GM21423 (cell line): ENCODE measurements around the gene TMEM108.

ENCODE experiments used
- ATAC-seq: cut with Tn5 transposase; IDR thresholded peaks from one replicate; pipeline ENCODE4 v1.9.1; 2021; ENCODE audit warnings: mild to moderate bottlenecking, moderate library complexity; ENCODE audit not compliant: unreplicated experiment

The TMEM108 gene

DNA sequence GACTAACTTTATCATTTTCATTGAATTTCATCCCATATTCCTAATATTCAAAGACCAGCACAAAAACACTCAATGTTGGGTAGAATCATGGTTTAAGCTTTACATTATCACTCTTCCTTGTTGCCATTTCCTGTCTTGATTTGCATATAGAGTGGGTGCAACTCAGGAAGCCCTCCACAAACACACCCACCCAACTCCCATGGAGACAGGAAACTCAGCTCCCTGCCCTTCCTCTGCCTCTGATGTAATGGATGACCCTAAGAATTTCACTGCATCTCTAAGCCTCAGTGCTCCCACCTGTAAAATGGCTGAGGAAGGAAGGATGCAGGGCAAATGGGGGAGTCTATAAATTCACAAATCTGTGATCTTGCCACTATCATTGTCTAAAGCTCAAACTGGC is 263.5 kb downstream of the TMEM108 start:
- no peak for ATAC-seq

DNA sequence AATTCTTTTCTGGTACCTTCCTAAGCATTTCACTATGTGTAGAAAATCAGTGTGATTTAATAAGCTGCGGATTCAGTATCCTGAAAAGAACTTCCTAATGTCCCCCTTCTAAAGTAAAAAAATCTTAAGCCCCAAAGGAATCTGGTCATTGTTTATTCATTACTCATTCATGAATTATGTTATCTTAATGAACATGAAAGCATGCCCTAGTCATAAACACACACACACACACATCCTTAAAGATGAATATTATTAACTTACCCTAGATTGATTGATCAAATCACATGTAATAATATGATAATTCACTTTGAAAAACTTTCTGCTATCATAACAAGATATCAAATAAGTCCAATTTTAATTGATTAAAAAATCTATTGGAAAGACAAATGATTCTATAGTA is 265.2 kb downstream of the TMEM108 start:
- no peak for ATAC-seq

DNA sequence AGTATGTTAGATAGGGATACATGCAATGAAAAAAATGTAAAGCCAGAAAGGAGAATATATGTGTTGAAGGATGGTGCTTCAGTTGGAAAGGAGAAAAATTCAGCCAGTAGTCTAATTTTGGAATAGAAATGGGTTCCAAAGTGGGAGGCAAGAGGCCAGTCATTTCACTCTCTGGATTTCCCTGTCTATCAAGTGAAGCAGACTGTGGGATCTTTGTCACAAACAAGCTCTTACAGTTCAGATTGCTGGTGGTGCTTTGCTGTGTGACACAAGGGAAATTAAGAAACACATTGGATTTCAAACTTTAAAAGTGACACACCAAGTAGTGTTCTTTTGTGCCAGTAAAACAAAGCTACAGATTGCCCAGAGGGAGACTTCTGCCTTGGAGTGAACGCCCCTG is 279.7 kb downstream of the TMEM108 start:
- ATAC-seq: no peak

DNA sequence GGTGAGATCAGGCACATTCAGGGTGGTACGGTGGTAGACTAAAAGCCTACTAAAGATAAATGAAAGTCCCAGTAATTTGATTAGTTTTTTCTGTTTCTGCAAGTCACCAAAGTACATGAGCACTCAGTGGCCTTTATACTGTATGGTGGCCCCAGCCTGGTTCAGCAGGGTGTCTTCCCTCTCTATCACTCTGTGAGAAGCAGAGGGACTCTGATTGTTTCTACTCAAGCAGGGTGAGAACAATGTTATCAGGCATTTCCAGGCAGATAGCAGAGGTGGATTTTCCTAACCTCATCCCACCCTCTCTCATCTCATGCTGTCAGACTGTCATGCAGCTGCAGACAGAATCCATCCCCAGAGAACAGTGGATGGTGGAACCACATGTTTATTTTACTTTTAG is 290.2 kb downstream of the TMEM108 start:
- no peak for ATAC-seq

DNA sequence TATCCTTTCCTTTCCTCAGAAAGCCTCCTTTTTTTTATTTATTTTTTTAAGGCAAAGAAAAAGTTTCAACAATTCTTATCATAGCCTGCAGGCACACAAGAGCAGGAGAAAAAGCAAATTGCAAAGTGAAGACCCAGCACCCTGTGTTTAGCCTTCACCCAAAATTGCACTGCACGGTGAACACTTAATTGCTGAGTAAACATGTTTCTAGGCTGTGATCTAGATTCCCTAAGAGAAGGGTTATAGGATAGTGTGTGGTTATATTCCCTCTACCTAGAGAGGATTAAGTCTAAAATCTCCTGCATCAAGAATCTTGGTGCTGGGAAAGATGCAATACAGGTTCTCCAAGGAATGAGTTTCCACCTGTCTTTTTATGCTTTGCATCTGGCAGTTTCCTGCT is 291.4 kb downstream of the TMEM108 start:
- no peak for ATAC-seq

DNA sequence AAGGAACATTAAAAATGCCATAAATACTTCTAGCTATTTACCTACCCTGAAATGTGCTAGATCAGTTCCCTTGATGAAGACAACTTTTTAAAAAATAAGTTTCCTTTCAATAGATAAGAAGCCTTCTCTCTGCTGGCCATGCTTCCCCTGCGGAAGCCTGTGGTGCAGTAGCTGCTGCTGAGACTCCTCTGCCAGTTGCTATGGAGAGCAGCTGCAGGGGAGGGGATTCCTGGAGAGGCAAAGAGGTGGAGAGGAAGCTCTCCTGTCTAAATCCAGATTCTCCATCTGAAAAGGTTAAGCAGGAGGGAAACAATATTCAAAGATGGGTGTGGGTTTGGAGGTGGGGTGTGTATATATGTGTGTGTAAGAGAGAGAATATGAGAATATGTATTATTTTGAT is 291.9 kb downstream of the TMEM108 start:
- ATAC-seq: no peak

DNA sequence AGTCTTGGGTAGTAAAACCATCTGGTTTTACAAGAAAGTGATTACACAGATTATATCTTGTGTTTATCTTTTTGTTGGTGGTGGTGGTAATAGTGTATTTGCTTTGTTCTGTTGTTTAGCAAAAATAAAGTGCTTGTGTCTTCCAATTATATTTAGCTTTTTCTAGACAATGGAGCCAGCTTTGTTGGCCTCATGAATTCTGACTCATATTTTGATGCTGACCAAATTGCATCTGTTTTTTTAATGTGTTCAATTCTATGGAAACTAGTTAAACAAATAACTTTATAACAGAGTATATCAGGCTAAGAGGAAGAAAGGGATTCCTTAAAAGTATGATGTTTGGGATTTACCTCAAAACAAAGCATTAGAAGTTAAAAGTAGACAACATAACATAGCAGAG is 292.3 kb downstream of the TMEM108 start:
- no peak for ATAC-seq

DNA sequence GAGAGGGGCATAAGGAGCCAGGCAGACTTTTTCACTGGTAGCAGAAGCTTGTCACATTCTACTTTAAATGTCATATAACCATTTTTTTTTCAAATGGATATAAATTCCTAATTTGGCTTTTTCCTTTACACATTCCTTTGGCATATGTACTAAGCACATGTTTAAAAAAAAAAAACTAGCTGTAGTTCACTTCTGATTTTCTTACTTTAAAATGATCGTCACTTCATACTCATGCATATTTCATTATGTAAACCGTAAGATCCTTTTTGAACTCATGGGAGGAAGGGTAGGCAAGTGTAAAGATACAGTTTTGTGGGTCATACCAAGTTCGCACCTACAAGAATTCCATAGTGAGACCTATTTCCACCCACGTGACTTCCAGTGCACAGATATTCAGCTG is 316.5 kb downstream of the TMEM108 start:
- no peak for ATAC-seq

DNA sequence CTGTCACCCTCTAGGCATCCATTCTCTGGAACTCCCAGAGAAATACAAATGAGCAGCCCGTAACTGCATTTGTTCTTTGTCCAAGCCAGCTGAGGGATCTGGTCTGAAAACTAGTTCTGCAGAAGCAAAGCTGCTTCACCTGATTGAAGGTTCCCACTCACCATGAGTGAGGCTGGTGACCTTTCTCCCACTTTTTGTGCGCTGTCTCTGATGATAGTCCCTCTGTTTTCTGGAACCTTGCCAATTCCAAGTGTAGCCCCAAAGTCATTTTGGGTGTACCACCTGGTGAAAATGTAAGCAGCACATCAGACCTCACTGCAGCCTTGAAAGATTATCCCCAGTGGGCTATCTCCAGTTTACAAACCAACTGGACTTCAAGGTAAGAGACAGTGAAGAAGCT is 322.3 kb downstream of the TMEM108 start:
- ATAC-seq: no peak

DNA sequence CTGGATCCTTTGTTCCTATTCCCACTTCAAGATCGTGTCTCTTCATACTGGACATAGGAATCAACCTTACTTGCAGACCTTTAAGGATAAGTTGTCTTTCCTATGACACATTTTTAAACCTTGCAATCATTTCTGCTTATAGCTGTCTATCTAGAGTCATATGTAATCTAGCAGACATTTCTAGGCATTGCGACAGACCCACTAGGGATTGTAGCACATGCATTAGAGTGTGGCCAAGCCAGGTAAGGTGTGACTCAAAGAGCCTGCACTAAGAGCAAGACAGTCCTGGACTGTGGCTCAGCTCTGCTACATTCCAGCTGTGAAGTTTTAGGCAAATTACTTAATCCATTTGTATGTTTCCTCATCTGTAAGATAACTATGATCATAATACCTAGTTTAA is 322.8 kb downstream of the TMEM108 start:
- no peak for ATAC-seq

DNA sequence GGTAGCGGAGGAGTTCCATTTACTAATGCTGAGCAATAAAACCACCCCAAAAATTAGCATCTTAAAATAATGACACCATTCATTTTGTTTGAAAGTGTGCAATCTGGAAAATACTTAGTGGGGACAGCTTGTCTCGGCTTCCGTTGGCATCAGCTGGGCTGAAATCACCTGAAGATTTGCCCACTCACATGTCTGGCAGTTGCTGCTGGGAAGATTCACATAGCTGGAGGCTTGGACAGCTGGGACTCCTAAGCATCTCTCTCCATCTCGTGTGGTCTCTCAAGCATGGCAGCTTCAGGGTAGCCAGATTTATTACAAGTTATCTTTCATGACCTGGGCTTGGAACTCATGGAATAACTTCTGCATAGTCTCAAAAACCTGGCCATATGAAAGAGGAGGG is 323.2 kb downstream of the TMEM108 start:
- ATAC-seq: no peak

DNA sequence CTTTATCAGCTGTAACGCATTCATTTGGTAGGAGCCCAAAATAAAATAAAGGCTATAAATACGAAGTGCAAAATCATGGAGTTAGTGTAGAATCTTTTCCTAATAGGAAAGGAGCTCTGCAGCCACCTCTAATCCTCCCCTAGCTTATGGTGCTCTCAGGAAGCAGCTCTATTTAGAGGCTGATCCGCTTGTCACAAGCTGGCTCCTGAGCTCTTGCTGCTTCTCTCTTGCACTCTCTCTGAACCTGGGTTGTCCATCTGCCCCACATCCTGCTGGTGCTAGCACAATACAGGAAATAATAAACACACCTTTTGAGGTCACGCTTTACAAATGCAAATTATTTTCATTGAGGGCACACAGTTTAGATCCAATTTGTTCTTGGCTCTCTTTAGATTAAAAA is 324.3 kb downstream of the TMEM108 start:
- ATAC-seq: no peak

DNA sequence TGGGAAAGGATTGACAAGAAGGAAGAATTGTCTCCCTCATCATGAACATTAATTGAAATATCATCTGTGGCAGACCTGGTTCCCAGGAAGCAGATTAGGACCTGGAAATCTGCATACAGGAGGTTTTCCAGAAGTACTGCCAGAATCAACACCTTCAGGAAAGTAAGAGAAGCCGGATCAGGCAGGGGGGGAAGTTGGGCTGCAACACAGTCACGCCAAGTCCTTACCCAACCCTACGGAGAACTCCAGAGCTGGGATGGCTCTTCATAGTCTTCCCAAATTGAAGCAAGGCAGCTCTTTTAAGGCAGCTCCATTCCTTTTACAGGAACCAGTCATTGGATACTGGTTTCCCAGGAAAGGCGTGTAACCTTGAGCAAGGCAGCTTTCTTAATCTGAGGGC is 326.5 kb downstream of the TMEM108 start:
- no peak for ATAC-seq

DNA sequence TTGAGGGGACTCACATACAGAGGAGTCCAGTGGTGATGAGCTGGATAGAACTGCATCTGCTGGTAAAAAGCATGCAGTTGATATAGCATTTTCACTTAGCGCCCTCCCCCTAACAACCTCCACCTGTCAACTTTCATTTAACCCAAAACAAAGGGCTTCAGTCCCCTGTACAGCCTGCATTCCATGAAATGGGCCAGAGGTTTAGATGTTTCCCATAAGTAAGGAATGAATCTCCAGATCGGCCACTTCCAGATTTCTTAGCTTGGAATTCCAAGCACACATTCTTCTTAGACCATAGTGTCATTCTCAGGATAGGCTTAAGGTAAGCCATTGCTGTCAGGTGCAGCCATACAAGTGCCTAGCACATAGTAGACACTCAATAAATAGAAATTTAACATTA is 328.7 kb downstream of the TMEM108 start:
- ATAC-seq: no peak

DNA sequence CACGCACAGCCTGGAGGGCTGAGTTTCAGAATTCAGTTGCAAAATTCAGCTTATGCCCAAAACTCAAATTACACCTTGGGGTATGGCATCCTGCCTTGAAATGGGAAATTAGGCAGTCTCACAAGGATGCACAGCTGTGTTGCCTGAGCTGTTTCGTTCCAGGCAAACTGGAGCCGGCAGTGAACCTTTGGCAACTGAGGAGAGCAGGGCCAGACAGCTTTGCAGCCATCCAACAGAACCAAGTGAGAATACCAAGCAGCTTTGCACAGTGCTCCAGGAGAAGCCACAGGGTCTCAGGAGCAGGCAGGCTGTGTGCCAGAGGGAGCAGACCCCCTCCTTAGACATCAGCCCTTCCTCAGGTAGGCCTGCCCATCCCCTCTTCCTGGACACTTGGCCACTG is 329.2 kb downstream of the TMEM108 start:
- no peak for ATAC-seq

DNA sequence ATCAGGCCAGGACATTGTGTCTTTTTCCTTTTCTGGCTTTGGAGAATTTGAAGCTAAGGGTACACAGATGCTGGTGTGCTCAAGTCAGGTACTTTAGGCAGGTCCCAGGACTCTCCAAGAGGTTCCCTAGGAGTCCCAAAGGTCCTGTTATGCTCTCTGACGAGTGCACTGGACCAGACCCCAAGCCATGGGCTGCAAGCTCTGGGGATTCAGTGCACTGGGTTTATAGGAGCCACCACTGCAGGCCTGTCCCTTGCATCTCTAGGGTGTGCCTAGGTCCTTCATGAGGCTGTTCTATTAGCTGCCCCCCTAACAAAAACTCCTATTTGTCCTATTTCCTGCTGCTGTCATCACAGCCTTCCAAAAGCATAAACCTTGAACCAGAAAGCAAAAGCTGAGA is 329.8 kb downstream of the TMEM108 start:
- ATAC-seq: no peak

DNA sequence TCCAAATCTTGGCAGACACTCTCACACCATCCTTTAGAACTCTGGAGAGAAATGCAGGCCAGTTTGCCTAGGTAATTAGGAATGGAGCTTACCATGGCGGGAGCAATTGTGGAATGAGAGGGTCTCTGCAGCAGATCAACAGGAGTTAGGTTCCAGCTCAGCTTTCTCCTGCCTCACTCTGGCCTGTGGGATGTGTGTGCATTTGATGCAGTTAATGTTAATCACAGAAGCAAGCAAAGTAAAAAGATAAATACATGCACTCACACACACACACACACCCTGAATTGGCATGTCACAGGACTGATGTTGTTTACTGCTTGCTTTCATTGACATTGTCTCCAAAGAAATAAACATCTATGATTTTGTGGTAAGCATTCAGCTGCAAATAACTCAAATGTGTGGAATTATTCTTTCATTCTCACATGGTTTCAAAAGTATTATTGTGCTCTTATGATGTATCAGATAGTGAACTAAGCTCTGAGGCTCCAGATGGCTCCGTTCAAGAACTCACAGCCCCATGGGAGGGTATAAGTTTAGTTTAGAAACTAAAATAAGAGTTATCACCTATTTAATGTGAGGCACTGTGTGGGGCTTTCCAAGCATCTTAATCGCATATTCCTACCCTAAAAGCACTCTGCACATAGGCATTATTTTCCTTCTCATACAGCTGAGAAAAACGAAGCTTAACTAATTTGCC is 330.3 kb downstream of the TMEM108 start:
- ATAC-seq: no peak

DNA sequence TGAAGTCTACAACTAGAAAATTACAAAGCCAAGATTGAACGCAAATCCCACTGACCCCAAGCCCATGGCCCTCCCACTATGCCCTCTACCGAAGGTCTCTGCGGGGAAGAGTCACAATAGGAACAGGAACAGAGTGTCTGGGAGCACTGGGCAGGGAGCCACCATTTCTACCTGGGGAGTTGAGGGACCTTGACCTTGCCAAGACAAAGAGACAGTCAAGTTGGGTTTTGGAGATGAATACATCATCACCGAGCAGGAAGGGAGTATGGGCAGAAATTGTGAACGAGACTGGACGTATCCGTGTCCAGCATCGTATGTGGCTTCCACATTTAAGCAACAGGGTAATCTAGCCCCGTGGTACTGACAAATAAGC is 330.9 kb downstream of the TMEM108 start:
- ATAC-seq: no peak

DNA sequence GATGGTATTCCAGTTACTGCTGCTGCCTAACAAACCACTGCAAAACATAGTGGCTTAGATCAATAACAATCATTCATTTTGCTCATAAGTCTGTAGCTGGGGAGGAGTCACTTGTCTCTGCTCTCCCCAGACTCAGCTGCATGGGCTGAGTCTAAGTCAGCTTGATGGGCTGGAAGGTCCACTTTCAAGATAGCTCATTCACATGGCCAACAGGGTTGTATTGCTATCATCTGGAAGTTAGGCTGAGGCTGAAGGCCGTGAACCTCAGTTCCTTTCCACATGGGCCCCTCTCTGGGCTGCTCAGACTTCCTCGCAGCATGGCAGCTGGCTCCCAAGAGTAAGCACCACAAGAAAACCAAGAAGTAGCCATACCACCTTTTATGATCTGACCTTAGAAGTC is 333.0 kb downstream of the TMEM108 start:
- ATAC-seq: no peak

DNA sequence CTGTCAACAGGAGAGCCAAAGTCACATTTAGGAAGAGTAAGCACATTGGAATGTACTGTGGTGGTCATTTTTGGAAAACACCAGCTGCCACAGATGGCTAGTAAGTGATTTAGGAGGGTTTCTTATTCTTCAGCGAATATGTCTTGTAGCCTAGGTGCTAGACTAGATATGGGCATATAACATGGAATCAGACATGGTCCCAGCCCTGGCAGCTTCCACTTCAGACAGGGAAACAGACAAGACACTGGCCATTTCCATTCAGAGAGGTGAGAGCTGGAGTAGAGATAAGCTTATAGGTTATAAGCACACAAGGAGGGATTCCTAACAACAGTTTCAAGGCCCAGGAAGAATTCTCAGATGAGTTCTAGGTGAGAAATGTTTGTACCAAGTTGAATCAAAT is 333.5 kb downstream of the TMEM108 start:
- no peak for ATAC-seq

DNA sequence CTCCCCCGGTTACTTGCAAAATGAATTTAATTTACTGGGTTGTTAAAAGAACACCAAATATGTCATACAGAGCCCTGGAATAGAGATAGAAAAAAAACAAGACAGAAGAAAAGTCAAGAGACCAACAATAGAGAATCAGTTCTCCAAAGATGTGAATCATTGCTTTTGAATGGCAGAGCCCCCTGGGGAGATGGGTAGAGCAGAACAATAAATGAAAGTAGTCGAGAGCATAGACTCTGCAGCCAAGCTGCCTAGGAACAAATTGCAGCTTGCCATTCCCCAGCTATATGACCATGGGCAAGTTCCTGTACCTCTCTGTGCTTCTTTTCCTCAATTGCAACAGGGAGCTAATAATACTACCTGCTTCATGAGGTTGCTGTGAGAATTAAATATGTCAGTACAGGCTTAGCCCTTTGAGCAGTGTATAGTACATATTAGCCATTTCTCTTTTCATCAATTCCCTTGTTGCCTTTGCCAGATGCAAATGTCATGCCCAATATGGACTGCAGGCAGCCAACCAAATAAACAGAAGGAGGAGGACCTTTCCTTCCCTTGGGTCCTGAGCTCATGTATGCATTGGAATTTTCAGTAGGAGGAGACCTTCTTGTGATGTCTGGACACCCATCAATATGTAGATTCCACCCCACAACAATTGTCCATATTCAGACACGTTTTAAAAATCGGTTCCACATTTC is 336.7 kb downstream of the TMEM108 start:
- no peak for ATAC-seq

DNA sequence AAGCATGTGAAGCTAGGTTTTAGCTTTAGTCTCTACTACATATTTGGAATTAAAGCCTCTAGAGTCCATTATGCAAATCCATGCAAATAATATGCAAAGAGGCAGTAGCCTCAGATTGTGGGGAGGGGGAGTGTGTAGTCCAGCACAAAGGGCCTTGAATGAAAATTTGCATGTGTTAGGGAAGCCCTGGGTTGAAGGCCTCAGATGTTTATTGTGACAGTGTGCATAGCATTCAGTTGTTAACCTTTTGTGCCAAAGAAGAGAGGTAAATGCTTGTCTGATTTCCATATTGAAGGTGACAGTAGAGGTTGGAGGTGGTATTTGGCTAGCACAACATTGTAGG is 337.2 kb downstream of the TMEM108 start:
- ATAC-seq: no peak

DNA sequence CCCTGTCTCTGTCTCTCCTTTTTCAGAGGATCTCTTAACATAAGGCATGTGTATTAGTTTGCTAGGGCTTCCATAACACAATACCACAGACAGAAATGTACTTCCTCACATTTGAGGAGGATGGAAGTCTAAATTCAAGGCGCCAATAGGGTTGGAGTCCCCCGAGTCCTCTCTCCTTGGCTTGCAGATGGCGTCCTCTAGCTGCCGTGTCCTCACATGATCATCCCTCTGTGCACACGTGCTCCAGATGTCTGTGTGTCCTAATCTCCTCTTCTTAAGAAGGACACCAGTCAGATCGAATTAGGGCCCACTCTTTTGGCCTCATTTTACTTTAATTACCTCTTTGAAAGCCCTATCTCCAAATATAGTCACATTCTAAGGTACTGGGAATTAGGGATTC is 338.6 kb downstream of the TMEM108 start:
- no peak for ATAC-seq
